Measurements from ENCODE around the gene SMG6.

- TF ChIP-seq CTCF (IDR thresholded peaks at IDR 0.05) (no peak), POLR2A (IDR thresholded peaks at IDR 0.05) (no peak), POLR2AphosphoS5 (IDR thresholded peaks at IDR 0.05) (no peak)
These were observed 232.6 kb downstream of the SMG6 start for GRCh38 chr17:2071024-2071385.
